Measurements from ENCODE around the gene POR.

DNA sequence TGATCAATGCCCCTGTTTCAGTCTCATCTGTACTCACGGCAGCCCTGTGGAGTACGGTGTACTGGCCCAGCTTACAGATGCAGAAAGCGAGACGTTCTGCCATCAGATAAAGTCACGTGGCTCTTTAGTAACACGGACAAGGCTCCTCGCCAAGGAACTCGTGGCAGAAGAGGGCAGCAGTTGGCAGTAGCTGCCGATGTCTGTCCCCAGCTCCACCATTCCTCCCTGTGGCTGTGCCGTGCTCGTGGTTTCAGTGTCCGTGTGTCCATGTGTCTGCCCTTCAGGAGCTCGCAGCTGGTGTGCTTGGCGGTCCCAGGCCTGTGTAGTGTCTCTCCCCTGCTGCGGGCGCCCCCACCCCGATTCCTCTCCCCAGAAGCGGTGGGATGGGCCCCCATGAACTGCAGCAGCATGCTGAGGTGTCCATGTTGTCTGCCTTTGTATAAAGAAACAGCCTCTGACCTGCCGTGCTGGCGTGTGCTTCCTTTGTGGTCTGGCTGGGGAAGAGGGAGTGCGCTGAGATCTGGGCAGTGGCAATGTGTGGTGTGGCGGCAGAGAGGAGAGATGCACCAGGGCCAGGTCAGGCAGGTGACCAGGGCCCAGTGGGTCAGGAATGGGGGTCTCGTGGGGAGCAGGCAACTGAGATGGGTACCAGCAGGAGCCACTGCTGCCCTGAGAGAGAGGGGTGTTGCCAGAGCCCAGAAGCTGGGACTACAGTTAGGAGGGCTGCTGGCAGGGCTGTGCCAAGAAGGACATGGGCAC lies 26.3 kb upstream of the POR start:
- TF ChIP-seq, protein P1, sequence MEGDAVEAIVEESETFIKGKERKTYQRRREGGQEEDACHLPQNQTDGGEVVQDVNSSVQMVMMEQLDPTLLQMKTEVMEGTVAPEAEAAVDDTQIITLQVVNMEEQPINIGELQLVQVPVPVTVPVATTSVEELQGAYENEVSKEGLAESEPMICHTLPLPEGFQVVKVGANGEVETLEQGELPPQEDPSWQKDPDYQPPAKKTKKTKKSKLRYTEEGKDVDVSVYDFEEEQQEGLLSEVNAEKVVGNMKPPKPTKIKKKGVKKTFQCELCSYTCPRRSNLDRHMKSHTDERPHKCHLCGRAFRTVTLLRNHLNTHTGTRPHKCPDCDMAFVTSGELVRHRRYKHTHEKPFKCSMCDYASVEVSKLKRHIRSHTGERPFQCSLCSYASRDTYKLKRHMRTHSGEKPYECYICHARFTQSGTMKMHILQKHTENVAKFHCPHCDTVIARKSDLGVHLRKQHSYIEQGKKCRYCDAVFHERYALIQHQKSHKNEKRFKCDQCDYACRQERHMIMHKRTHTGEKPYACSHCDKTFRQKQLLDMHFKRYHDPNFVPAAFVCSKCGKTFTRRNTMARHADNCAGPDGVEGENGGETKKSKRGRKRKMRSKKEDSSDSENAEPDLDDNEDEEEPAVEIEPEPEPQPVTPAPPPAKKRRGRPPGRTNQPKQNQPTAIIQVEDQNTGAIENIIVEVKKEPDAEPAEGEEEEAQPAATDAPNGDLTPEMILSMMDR (IDR thresholded peaks at IDR 0.05): no peak
- TF ChIP-seq POLR2AphosphoS5 (IDR thresholded peaks at IDR 0.05): no peak

Data from sigmoid colon (tissue), 4 donors.